Neutrophil (primary cell): ENCODE results near the gene ASIC3.

Experiments used
- H3K27ac ChIP-seq: fragments of 200-600 bp; sonication (generic); 2 replicates; pipeline ENCODE4 v1.5.1; 2016; ENCODE audit warnings: mild to moderate bottlenecking, moderate library complexity
- H3K27me3 ChIP-seq: fragments of 200-600 bp; sonication (generic); 2 replicates; pipeline ENCODE4 v1.6.0; 2016; ENCODE audit warnings: mild to moderate bottlenecking
- H3K36me3 ChIP-seq: fragments of 200-600 bp; sonication (generic); 2 replicates; pipeline ENCODE4 v1.5.1; 2017
- H3K4me1 ChIP-seq, 2 experiments: fragments of 200-600 bp in 1 of 2; sonication (generic) in 1 of 2; 1 replicate in 1 of 2; 2 replicates in 1 of 2; pipeline versions ENCODE4 v1.5.1 to v1.6.1; 2013 to 2016; ENCODE audit warnings: low read depth in 1 of 2, low read length in 1 of 2, mild to moderate bottlenecking in 1 of 2, moderate library complexity in 1 of 2; ENCODE audit not compliant: control insufficient read depth in 1 of 2, insufficient read depth in 1 of 2
- H3K4me3 ChIP-seq, 2 experiments: fragments of 200-600 bp in 1 of 2; sonication (generic) in 1 of 2; 1 replicate in 1 of 2; 2 replicates in 1 of 2; pipeline ENCODE4 v1.5.1; 2013 to 2016; ENCODE audit warnings: low read depth in 1 of 2, low read length in 1 of 2, mild to moderate bottlenecking in 1 of 2, moderate library complexity in 1 of 2
- H3K9me3 ChIP-seq: fragments of 200-600 bp; sonication (generic); 2 replicates; pipeline ENCODE4 v1.5.1; 2016
- TF ChIP-seq, protein P1 (sequence below): fragments of 200-600 bp; sonication (generic); IDR thresholded peaks from 2 replicates; pipeline ENCODE4 v1.5.1; 2016; ENCODE audit warnings: antibody characterized with exemption

The ASIC3 gene

DNA sequence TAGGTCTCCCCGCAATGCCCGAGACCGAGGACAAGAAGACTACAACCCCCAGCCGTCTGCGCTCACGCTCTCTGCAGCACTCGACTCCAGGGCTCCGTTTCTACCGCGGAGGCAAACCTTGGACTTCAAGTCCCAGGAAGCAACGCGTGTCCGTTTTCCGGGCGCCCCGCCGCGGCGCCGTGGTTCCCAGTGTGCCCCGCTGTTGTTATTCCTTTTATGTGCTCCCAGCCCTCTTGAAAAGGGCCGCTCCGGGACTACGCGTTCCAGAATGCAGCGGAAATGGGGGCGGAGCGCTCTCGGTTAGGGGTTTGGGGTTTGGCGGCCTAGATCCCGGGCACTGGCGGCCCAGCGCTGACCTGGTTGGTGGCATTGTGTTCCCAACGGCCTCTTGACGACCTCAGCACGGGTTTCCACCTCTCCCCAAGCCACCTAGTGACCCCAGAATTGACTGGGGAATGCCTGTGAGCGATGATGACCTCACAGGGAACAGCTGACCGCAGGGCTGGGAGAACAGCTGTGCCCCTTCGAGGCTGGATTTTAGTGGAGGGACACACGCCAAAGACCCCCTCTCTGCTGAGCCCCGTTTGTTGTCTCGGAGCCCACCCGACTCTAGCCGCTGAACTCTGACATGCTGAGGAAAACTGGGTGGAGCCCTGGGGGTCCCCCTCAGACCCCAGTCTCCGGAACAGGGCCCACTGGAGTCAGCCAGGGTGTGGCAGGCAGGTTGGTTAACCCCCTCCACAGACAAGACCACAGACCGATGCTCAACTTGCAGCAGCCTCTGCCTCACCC is 9.9 kb downstream of the ASIC3 start:
- Histone ChIP-seq H3K4me3 (peak overlapping the region; percentile 69 to 88), H3K4me1 (peaks cover 40 to 42% of the 10 kb centered on the region in 2 experiments), H3K27ac (peak overlapping the region; percentile 82), H3K27me3 (no peaks in the 10 kb centered on the region), H3K36me3 (no peaks in the 10 kb centered on the region), H3K9me3 (no peaks in the 10 kb centered on the region)
- TF ChIP-seq, protein P1, sequence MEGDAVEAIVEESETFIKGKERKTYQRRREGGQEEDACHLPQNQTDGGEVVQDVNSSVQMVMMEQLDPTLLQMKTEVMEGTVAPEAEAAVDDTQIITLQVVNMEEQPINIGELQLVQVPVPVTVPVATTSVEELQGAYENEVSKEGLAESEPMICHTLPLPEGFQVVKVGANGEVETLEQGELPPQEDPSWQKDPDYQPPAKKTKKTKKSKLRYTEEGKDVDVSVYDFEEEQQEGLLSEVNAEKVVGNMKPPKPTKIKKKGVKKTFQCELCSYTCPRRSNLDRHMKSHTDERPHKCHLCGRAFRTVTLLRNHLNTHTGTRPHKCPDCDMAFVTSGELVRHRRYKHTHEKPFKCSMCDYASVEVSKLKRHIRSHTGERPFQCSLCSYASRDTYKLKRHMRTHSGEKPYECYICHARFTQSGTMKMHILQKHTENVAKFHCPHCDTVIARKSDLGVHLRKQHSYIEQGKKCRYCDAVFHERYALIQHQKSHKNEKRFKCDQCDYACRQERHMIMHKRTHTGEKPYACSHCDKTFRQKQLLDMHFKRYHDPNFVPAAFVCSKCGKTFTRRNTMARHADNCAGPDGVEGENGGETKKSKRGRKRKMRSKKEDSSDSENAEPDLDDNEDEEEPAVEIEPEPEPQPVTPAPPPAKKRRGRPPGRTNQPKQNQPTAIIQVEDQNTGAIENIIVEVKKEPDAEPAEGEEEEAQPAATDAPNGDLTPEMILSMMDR = peak; percentile 37

DNA sequence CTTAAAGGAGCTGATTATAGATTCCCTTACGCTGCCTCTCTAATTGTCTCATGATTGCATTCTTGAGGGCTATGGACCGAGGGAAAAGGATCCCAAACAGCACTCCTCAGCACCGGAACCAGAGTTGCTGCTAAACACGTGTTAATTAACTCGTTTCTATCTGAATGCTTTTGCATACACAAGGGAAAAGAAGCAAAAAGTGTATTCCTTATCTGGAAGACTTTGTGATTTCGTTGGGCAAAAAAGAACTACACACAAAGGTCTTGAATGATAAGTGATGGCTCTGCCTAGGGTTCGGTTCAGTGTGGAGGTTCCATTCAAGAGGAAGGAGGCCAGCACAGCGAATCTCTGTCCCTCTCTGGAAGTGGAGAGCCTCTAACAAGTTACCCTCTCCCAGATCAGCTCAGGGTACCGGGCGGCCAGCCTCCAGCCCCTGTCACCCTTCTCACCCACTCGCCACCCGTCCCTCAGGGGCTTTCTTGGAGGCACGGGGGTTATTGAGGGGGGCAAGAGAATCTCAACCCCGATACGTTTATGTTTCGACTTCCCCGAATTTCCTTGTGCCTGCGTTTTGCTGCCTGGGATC is 10.5 kb downstream of the ASIC3 start:
- peak overlapping the region; percentile 69 to 88 for H3K4me3 ChIP-seq
- H3K27me3 ChIP-seq = no peaks in the 10 kb centered on the region
- TF ChIP-seq, protein P1 = no peak
- H3K36me3 ChIP-seq = peaks cover under 1% of the 10 kb centered on the region
- no peaks in the 10 kb centered on the region for H3K9me3 ChIP-seq
- H3K4me1 ChIP-seq = peaks cover 33 to 37% of the 10 kb centered on the region in 2 experiments
- H3K27ac ChIP-seq = peak overlapping the region; percentile 82

DNA sequence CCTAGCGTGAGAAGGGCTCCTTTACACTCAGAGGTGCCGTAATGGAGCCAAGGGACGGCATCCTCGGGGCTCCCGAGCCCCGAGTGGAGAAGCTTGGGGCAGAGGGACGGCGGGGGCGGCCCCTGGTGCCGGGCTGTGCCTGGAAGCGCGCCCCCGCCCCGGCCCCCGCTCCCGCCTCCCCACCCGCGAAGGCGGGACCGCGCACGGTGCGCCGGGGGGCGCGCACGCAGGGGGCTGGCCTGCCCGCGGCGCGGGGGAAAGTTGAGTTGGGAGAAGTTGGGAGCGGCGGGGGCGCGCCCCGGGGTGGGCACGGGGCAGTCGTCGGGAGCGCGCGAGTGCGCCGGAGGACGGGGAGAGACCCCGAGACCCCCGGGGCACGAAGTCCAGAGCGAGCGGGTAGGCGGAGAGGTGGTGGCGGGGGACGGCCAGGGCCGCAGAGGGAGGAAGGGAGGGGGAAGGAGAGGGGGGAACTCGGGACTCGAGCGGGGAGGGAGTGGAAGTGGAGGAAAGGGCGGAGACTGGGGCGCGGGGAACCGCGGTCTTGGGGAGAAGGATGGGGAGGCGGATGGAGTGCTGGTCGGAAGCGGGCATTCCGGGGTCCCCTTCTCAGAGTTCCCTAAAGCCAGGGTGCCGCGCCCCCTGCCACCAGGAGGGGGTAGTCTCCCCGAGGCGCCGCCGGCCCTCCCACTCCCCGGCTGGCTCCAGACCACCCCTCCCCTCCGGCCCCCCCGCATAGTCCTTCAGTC is 11.2 kb downstream of the ASIC3 start, which contains the start of gene SLC4A2:
SLC4A2 (plus strand) TSS at position 223 of the 746 bp plus-strand sequence. CDS start 2,399 bp downstream, outside the sequence.
- Histone ChIP-seq H3K36me3 (peaks cover 8% of the 10 kb centered on the region), H3K9me3 (no peaks in the 10 kb centered on the region), H3K4me3 (peak within 1 kb of the TSS; percentile 69 to 88), H3K27ac (peak within 1 kb of the TSS; percentile 82), H3K4me1 (peaks cover 32 to 37% of the 10 kb centered on the region in 2 experiments), H3K27me3 (no peaks in the 10 kb centered on the region)
- TF ChIP-seq, protein P1 = peak; percentile 35

DNA sequence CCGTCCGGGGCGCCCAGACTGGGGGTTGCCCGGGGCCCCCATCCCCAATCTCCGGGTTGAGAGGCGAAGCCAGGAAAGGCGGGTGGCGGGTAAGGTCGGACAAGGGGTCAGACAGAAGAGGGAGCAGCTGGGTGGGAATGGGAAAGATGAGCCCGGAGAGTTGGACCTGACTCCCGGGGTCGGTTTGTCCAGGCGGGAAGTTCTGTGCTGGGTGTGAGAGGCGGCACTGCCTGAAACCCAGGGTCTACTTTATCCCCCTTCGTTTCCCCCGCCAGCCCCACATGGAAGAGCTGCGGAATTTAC is 11.7 kb downstream of the ASIC3 start:
- Histone ChIP-seq H3K4me3 (peak overlapping the region; percentile 69 to 88), H3K27me3 (no peaks in the 10 kb centered on the region), H3K9me3 (no peaks in the 10 kb centered on the region), H3K4me1 (peaks cover 32 to 37% of the 10 kb centered on the region in 2 experiments), H3K36me3 (peaks cover 13% of the 10 kb centered on the region), H3K27ac (peak overlapping the region; percentile 82)
- TF ChIP-seq, protein P1 = no peak

DNA sequence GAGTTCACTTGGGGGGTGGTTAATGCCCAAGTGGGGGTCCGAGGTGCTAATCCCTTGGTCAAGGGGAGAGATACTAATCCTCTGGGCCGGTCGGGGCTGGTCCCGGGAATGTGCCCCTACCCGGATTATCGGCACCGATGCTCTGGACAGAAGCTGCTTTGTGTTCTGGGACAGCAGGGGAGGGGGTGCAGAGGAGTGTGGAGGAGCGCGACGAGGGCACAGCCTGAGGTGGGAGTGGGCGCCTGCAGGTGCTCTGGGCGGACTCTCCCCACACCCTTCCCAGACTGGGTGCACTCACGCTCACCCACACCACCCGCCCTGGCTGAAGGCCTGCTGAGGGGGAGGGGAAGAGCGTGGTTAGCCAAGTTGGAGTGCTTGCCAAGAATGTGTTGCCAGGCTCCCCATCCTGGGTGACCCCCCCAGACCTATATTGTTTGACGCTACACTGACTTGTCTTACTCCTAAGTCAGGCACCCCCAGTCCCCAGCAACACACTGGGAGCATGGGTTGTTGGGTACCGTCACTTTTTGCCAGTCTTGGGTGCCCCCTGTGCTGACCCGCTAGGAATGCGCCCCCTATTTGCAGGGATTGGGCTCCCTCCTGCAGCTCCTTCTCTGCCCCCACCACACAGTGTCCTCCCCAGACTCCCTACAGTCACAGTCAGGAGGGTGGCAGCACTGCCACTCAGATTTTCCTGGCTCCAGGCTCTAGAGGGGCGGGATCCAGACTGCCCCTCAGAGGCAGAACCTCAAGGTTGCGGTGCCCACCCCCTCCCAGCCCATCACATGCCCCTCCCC is 12.3 kb downstream of the ASIC3 start:
- Histone ChIP-seq H3K36me3 (peaks cover 18% of the 10 kb centered on the region), H3K4me1 (peaks cover 32 to 37% of the 10 kb centered on the region in 2 experiments), H3K9me3 (no peaks in the 10 kb centered on the region), H3K27me3 (no peaks in the 10 kb centered on the region), H3K4me3 (peak overlapping the region; percentile 69 to 88), H3K27ac (no peak overlapping the region)
- TF ChIP-seq, protein P1 = no peak
